GM12872 (cell line): ENCODE measurements around the gene GRAMD2A.

Experiments
- TF ChIP-seq, protein P1 (sequence below): IDR thresholded peaks from 3 replicates; pipeline ENCODE4 v1.5.1; 2011; ENCODE audit warnings: low read depth, mild to moderate bottlenecking, low read length, moderate library complexity; ENCODE audit not compliant: insufficient read depth

GRAMD2A gene

DNA sequence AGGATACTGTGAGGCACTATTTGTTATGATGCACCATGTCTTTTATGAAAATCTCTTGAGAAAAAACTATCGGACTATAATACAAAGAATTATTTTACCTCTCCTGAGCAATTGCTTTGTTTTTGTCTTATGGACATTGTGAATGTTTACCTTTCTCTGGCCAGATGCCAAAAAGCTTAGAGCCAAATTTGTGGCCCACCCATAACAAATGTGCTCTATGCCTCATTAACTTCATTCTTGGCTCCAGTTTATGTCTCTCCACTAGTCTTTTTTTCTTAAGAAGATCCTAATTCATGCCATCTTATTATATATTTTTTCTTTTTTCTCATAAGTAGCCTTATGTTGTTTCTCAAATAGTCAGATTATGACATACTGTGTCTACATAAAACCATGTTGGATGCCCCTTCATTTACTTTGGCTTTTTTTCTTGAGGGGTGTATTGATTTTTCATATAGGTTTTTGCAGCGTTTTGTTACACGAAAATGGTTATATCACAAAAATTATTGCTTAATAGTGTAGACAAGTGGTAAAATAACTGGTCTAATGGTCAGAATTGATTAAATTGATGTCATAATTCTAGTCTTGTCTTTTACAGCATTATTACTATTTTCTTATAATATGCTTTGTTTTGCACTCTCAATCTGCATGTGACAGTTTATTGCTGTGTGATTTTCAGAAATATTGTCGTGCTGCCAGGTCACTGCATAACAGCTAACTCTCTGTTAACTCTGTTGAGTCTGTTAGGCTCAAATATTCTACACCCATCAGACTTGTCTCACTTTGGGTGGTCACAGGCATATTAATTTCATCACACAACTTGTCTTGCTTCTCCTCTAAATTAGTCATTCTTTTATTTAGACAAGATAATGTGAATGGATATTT, 61.2 kb downstream of the GRAMD2A start:
- TF ChIP-seq, protein P1, sequence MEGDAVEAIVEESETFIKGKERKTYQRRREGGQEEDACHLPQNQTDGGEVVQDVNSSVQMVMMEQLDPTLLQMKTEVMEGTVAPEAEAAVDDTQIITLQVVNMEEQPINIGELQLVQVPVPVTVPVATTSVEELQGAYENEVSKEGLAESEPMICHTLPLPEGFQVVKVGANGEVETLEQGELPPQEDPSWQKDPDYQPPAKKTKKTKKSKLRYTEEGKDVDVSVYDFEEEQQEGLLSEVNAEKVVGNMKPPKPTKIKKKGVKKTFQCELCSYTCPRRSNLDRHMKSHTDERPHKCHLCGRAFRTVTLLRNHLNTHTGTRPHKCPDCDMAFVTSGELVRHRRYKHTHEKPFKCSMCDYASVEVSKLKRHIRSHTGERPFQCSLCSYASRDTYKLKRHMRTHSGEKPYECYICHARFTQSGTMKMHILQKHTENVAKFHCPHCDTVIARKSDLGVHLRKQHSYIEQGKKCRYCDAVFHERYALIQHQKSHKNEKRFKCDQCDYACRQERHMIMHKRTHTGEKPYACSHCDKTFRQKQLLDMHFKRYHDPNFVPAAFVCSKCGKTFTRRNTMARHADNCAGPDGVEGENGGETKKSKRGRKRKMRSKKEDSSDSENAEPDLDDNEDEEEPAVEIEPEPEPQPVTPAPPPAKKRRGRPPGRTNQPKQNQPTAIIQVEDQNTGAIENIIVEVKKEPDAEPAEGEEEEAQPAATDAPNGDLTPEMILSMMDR, result no peak

DNA sequence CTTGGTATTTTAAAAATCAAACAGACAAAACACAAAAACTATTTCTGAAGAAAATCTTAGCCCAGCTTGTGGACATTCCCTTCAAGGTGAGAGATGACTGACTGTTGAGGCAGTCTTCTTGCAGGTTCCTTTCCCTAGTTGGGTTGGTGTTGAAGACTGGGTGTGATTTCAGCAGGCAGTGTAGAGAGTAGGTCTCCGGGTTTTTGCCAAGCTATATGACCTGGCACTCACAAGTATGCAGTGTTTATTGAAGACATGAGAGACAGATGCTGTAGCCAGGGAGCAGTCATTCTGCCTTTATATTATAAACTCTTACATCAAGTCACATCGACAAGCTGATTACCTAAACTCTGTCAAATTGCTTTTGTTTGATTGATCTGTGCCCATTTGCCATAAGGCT, 61.9 kb downstream of the GRAMD2A start:
- TF ChIP-seq, protein P1, result no peak

DNA sequence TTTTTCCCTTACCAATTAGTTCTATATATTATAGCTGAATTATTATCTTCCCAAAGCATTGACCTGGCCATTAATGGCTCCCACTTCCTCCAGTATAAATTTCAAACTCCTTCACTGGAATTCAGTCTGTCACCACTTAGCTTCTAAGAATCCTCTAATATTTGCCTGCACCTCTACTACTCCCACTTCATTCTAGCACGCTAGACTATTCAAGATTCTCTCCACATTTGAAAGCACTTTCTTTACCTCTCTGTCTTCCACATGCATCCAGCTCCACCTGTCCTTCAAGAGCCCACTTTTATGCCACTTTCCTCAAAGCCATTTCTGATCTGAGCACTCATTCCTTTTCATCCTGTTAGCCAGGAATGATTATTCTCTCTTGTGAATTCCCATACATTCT, 64.4 kb downstream of the GRAMD2A start:
- TF ChIP-seq, protein P1, result no peak

DNA sequence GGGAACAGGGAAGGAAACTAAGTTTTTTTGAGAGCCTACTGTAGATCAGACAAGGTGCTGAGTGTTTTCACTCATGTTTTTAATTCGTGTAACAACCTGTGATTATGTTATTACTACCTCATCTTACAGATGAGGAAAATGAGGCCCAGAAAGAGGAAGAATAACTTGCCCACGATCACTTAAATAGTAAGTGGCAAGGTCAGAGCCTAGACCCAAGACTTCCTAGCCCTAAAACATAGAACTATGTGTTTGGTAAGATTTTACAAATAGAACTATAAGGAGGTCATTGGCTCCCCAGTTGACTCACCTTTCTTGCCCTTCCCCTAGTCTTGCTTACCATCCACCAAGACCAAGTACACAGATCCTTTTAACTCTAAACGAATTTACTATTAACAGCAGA, 65.7 kb downstream of the GRAMD2A start:
- TF ChIP-seq, protein P1, result no peak

DNA sequence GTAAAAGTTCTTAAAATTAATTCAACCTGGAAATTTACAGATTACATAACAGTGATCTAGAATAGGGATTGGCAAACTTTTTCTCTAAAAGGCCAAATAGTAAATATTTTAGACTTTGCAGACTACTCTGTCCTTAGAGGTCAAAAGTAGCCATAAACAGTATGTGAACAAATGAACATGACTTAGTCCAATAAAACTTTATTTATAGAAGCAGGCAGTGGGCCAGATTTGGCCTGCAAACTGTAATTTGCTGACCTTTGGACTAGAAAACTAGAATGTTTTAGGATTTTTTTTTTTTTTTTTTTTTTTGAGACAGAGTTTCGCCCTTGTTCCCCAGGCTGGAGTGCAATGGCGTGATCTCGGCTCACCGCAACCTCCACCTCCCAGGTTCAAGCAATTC, 67.3 kb downstream of the GRAMD2A start:
- TF ChIP-seq, protein P1, result no peak

DNA sequence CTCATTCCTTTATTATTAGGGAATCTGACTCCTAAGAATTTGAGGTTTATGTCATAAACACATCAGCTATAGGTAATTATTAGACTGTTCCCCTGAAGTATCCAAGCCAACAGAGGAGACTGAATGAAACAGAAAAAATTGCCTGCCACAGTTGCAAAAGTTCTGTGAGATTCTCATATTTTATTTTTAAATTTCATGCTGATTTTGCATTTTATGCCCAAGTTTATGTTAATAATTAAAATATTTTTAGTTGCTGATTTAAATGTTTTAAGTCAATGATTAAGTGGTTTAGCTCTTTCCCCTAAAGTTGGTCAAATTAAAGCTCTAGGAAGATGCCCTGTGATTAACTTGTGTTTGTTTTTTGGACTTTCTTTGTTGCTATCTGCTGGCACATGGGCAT, 69.2 kb downstream of the GRAMD2A start:
- TF ChIP-seq, protein P1, result no peak

DNA sequence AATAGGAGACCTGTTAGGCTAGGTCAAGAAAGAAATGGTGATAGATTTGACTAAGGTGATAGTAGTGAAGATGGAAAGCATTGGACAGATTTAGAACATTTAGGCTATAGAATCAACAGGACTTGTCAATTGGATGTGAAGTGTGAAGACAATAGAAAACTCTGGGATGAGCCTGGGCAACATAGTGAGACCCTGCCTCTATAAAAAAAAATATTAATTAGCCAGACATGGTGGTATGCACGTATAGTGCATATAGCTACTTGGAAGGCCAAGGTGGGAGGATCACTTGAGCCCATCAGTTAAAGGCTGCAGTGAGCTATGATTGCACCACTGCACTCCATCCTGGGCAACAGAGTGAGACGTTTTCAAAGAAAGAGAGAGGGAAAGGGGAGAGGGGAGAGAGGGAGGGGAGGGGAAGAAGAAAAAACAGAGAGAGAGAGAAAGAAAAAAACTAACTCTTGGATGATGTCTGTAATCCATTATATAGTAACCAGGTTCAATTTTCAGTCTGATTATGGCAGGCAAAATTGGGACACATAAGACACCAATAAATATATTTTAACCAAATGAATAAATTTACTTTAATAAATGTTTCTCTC, 69.8 kb downstream of the GRAMD2A start:
- TF ChIP-seq, protein P1, result no peak
